IMR-90 (cell line): ENCODE measurements around the gene TENM4. TPM values are rescaled to one million over a fixed set of nuclear protein-coding genes. Genes with fewer than 3 reads are reported as not detected.

Source experiments
- ATAC-seq: fragments of 200-7000 bp; cut with Tn5 transposase; 2 replicates; pipeline ENCODE4 v1.9.1; 2020; ENCODE audit warnings: low read depth, mild to moderate bottlenecking, moderate library complexity
- BruUV-seq: library from RNA; stranded (reverse); fragments of 400-500 nt; replicated peaks from 2 replicates; lab custom pipeline; 2021; lab: Mats Ljungman, UMichigan
- CTCF ChIA-PET: fragments of 300-600 bp; formaldehyde crosslinking; extraction: SDS; loops from one replicate; lab custom pipeline; 2021; ENCODE audit warnings: antibody characterized with exemption; lab: Yijun Ruan, JAX
- POLR2A ChIA-PET: fragments of 300-600 bp; sonication (Branson Sonifier 250); formaldehyde crosslinking; loops from one replicate; lab custom pipeline; 2022; ENCODE audit warnings: antibody characterized with exemption; ENCODE audit not compliant: unreplicated experiment; lab: Charles Lee
- DNase-seq: peaks from one replicate; pipeline ENCODE4 v3.0.0; 2013
- H2AFZ ChIP-seq: replicated peaks from 2 replicates; pipeline ENCODE3; 2013; ENCODE audit warnings: low read length, mild to moderate bottlenecking; ENCODE audit not compliant: poor library complexity
- H2AK5ac ChIP-seq: 2 replicates; pipeline ENCODE4 v1.6.1; 2013; ENCODE audit warnings: low read depth, low read length, inconsistent platforms
- H2AK9ac ChIP-seq: replicated peaks from 2 replicates; pipeline ENCODE3; 2013; ENCODE audit warnings: mild to moderate bottlenecking, low read depth, low read length, moderate library complexity; ENCODE audit not compliant: poor library complexity
- H2BK120ac ChIP-seq: 2 replicates; pipeline ENCODE4 v1.6.1; 2013; ENCODE audit warnings: low read depth, low read length, inconsistent platforms
- H2BK15ac ChIP-seq: 3 replicates; pipeline ENCODE4 v1.6.1; 2013; ENCODE audit warnings: low read depth, low read length, inconsistent platforms
- H2BK20ac ChIP-seq: 2 replicates; pipeline ENCODE4 v1.6.1; 2013; ENCODE audit warnings: low read depth, mild to moderate bottlenecking, inconsistent platforms, low read length, moderate library complexity
- H2BK5ac ChIP-seq: 2 replicates; pipeline ENCODE4 v1.6.1; 2013; ENCODE audit warnings: mild to moderate bottlenecking, low read depth, low read length, inconsistent platforms; ENCODE audit not compliant: poor library complexity, severe bottlenecking
- H3K14ac ChIP-seq: replicated peaks from 2 replicates; pipeline ENCODE4 v1.6.1; 2013; ENCODE audit warnings: low read depth, low read length, inconsistent platforms
- H3K18ac ChIP-seq: 2 replicates; pipeline ENCODE4 v1.6.1; 2013; ENCODE audit warnings: low read depth, low read length, control low read depth
- H3K23ac ChIP-seq: 2 replicates; pipeline ENCODE4 v1.6.1; 2013; ENCODE audit warnings: low read depth, low read length, inconsistent platforms
- H3K27ac ChIP-seq: 2 replicates; pipeline ENCODE4 v1.5.1; 2013; ENCODE audit warnings: mild to moderate bottlenecking, control low read depth, low read length; ENCODE audit not compliant: insufficient read depth
- H3K27me3 ChIP-seq: 2 replicates; pipeline ENCODE4 v1.6.1; 2013; ENCODE audit warnings: low read length; ENCODE audit not compliant: control insufficient read depth, insufficient read depth
- H3K36me3 ChIP-seq: 2 replicates; pipeline ENCODE4 v1.6.1; 2013; ENCODE audit warnings: low read length, mixed read lengths; ENCODE audit not compliant: control insufficient read depth, insufficient read depth
- H3K4ac ChIP-seq: 2 replicates; pipeline ENCODE4 v1.6.1; 2013; ENCODE audit warnings: low read depth, low read length, inconsistent platforms
- H3K4me1 ChIP-seq: 2 replicates; pipeline ENCODE4 v1.6.1; 2013; ENCODE audit warnings: low read length, mixed read lengths; ENCODE audit not compliant: control insufficient read depth, insufficient read depth
- H3K4me2 ChIP-seq: 2 replicates; pipeline ENCODE4 v1.6.1; 2013; ENCODE audit warnings: low read depth, mild to moderate bottlenecking, control low read depth, low read length, moderate library complexity
- H3K4me3 ChIP-seq: 2 replicates; pipeline ENCODE4 v1.5.1; 2013; ENCODE audit warnings: low read depth, mild to moderate bottlenecking, control low read depth, low read length, moderate library complexity; ENCODE audit not compliant: insufficient read depth
- H3K56ac ChIP-seq: 2 replicates; pipeline ENCODE4 v1.6.1; 2013; ENCODE audit warnings: low read length, inconsistent platforms; ENCODE audit not compliant: insufficient read depth; ENCODE audit errors: extremely low read depth
- H3K79me1 ChIP-seq, 2 experiments: 2 replicates each; pipeline ENCODE4 v1.6.1; 2013; ENCODE audit warnings: low read length in 2 of 2, inconsistent platforms in 1 of 2, low read depth in 1 of 2
- H3K9ac ChIP-seq: 2 replicates; pipeline ENCODE4 v1.6.1; 2013; ENCODE audit warnings: low read depth, low read length, control low read depth
- H3K9me1 ChIP-seq: 2 replicates; pipeline ENCODE4 v1.6.1; 2013; ENCODE audit warnings: low read length, inconsistent platforms; ENCODE audit not compliant: insufficient read depth
- H3K9me3 ChIP-seq: 2 replicates; pipeline ENCODE4 v1.6.1; 2013; ENCODE audit warnings: low read length; ENCODE audit not compliant: control insufficient read depth, insufficient read depth
- H4K20me1 ChIP-seq: 2 replicates; pipeline ENCODE4 v1.6.1; 2013; ENCODE audit warnings: low read length, inconsistent platforms; ENCODE audit not compliant: insufficient read depth
- H4K5ac ChIP-seq: 2 replicates; pipeline ENCODE4 v1.6.1; 2013; ENCODE audit warnings: mild to moderate bottlenecking, low read depth, low read length, control low read depth
- H4K8ac ChIP-seq, 2 experiments: 2 replicates each; pipeline ENCODE4 v1.6.1; 2013; ENCODE audit warnings: low read depth in 2 of 2, low read length in 2 of 2, control low read depth in 1 of 2, inconsistent platforms in 1 of 2
- H4K91ac ChIP-seq: 2 replicates; pipeline ENCODE4 v1.6.1; 2013; ENCODE audit warnings: low read depth, low read length, inconsistent platforms; ENCODE audit not compliant: insufficient read depth
- CTCF ChIP-seq: conservative IDR thresholded peaks from 2 replicates; pipeline ENCODE4 v1.5.1; 2012; ENCODE audit warnings: mild to moderate bottlenecking, low read depth, low read length, improper control_type of control experiment
- NFE2L2 ChIP-seq: fragments of 150-350 bp; IDR thresholded peaks from 2 replicates; pipeline ENCODE4 v1.6.1; 2016; ENCODE audit warnings: low read depth, mild to moderate bottlenecking, low read length
- RAD21 ChIP-seq: IDR thresholded peaks from 2 replicates; pipeline ENCODE4 v1.6.1; 2012; ENCODE audit warnings: low read length, improper control_type of control experiment
- SMC3 ChIP-seq: fragments of 150-350 bp; IDR thresholded peaks from 2 replicates; pipeline ENCODE4 v1.6.1; 2016; ENCODE audit warnings: low read depth, mild to moderate bottlenecking, antibody characterized with exemption, low read length, moderate library complexity
- WGBS, 2 experiments: methylation state at CpG; one replicate each; pipeline versions ENCODE4 v1.1.5 to v1.1.7; 2013; ENCODE audit warnings: missing lambda C conversion rate in 2 of 2; ENCODE audit not compliant: insufficient read length in 1 of 2; ENCODE audit errors: extremely low coverage in 2 of 2; 5-methylcytosine and 5-hydroxymethylcytosine counted together
- dilution Hi-C: fragments of 300-500 bp; cut with HindIII; formaldehyde crosslinking; loops from one replicate; pipeline ENCODE4 v1.14.3; 2018; ENCODE audit warnings: low sequenced_read_pairs; ENCODE audit not compliant: unreplicated experiment
- in situ Hi-C: fragments of 300-500 bp; cut with MboI; formaldehyde crosslinking; loops from 3 replicates; pipeline ENCODE4 v1.14.3; 2019; ENCODE audit warnings: low sequenced_read_pairs, inconsistent platforms, mixed read lengths
- intact Hi-C: fragments of 100-400 bp; cut with micrococcal nuclease; formaldehyde crosslinking; loops from 2 replicates; pipeline ENCODE4 v1.10.0; 2022
- polyA plus RNA-seq, 3 experiments: library from polyadenylated mRNA; depleted of rRNA; stranded (reverse); fragments of >200 nt; gene quantifications; 2 replicates each; pipeline ENCODE4 v1.2.3, GENCODE V29; 2012; ENCODE audit warnings: low replicate concordance in 1 of 3
- total RNA-seq: library from RNA; depleted of rRNA; stranded (reverse); fragments of >200 nt; gene quantifications from 2 replicates; pipeline ENCODE4 v1.2.3, GENCODE V29; 2012

The TENM4 gene
- total and polyA plus RNA-seq, 2 of the 4 experiments (the other 2 are of a cell fraction), result 7.4 to 9.0 TPM

- CTCF ChIA-PET, result interaction anchor here (0.6 to 3.8 kb wide), 17 partner anchors 9 to 465 kb away, joined by 3 to 28 read pairs (median 3); partner anchors contain the start of gene TENM4
- POLR2A ChIA-PET, result no interaction called here
- no peak overlapping the region for H3K9ac ChIP-seq
- no peak overlapping the region for H3K4ac ChIP-seq
- H3K27ac ChIP-seq, result no peak overlapping the region
- intact Hi-C loops, result loop anchor here (1.0 to 10.0 kb wide), 4 partner anchors 303 to 455 kb away; no protein-coding TSS in a partner anchor
- H4K20me1 ChIP-seq, result no peaks in the 10 kb centered on the region
- H3K18ac ChIP-seq, result no peak overlapping the region
- no peak overlapping the region for H3K56ac ChIP-seq
- TF ChIP-seq CTCF, result peak; percentile 77
- peak; percentile 68 for TF ChIP-seq SMC3
- no peak for TF ChIP-seq NFE2L2
- peak; percentile 84 for TF ChIP-seq RAD21
- H3K79me1 ChIP-seq, result no peaks in the 10 kb centered on the region
- no peak overlapping the region for H2BK5ac ChIP-seq
- no peaks in the 10 kb centered on the region for H3K9me3 ChIP-seq
- H2BK15ac ChIP-seq, result no peak overlapping the region
- H3K4me3 ChIP-seq, result no peak overlapping the region
- H2AK9ac ChIP-seq, result no peak overlapping the region
- peak overlapping the region in 1 of 2 experiments; percentile 4; a peak in 1 of 4 replicates for H4K8ac ChIP-seq
- peaks cover 5% of the 10 kb centered on the region for H3K4me1 ChIP-seq
- WGBS, 2 experiments, result no CpG with 5 or more reads among the region's 9 CpGs
- H3K9me1 ChIP-seq, result no peaks in the 10 kb centered on the region
- BruUV-seq, result no TSS peak
- ATAC-seq, result peak; percentile 93
- H4K5ac ChIP-seq, result no peak overlapping the region
- H4K91ac ChIP-seq, result no peak overlapping the region
- no peak overlapping the region for H3K14ac ChIP-seq
- H2AFZ ChIP-seq, result no peak overlapping the region
- no peaks in the 10 kb centered on the region for H3K27me3 ChIP-seq
- DNase-seq, result peak; percentile 55
- in situ Hi-C loops, result no loop called here
- no peak overlapping the region for H3K4me2 ChIP-seq
- no peak overlapping the region for H3K23ac ChIP-seq
- H2BK120ac ChIP-seq, result no peak overlapping the region
- no peaks in the 10 kb centered on the region for H3K36me3 ChIP-seq
- dilution Hi-C loops, result no loop called here
- H2AK5ac ChIP-seq, result 0 out of 2 replicates have a peak overlapping the region, but pooled peaks have one; percentile 50
- H2BK20ac ChIP-seq, result no peak overlapping the region
Observed at GRCh38 chr11:79100093-79100910, 340.5 kb downstream of the TENM4 start.
